Fibroblast of lung (primary cell): Measurements from ENCODE around the gene DGKE.

ENCODE experiments used
- EZH2 ChIP-seq: IDR thresholded peaks from 2 replicates; pipeline ENCODE4 v1.5.1; 2012; ENCODE audit warnings: low read length, control low read depth, mild to moderate bottlenecking; ENCODE audit errors: missing control alignments
- TF ChIP-seq, protein P1 (sequence below), 2 donors: IDR thresholded peaks in 1 of 2; conservative IDR thresholded peaks in 1 of 2; 1 replicate in 1 of 2; 2 replicates in 1 of 2; pipeline ENCODE4 v1.5.1; 2011 to 2012; ENCODE audit warnings: low read length in 2 of 2, control low read depth in 1 of 2, inconsistent platforms in 1 of 2, low read depth in 1 of 2, mild to moderate bottlenecking in 1 of 2

DNA sequence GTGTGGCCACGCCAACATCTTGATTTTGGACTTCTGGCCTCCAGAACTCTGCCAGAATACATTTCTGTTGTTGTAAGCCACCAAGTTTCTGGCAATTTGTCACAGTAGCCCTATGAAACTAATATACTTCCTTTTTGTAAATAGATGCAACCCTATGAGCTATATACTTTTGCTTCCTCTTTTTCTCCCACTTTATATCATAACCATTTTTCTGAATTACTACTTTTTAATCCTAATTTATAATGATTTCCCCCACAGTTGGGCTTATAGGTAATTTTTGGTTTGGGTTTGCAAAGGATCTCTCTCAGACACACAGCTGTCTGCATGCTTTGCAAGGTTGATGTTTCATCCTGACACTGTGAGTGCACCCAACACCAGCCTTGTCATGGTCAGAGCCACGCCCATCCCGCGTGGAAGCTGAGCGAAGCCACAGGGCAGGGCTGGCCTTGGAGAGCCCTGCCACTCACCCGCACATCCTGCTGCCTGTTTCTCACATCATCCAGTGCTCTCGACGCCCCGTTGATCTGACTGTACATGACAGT is 74.1 kb downstream of the DGKE start:
- TF ChIP-seq EZH2: no peak
- TF ChIP-seq, protein P1, sequence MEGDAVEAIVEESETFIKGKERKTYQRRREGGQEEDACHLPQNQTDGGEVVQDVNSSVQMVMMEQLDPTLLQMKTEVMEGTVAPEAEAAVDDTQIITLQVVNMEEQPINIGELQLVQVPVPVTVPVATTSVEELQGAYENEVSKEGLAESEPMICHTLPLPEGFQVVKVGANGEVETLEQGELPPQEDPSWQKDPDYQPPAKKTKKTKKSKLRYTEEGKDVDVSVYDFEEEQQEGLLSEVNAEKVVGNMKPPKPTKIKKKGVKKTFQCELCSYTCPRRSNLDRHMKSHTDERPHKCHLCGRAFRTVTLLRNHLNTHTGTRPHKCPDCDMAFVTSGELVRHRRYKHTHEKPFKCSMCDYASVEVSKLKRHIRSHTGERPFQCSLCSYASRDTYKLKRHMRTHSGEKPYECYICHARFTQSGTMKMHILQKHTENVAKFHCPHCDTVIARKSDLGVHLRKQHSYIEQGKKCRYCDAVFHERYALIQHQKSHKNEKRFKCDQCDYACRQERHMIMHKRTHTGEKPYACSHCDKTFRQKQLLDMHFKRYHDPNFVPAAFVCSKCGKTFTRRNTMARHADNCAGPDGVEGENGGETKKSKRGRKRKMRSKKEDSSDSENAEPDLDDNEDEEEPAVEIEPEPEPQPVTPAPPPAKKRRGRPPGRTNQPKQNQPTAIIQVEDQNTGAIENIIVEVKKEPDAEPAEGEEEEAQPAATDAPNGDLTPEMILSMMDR (conservative IDR thresholded peaks at IDR 0.05 in 1 of 2, IDR thresholded peaks at IDR 0.05 in 1 of 2; ENCODE audit: low read depth in 1 of 2, low read length in 2 of 2): no peak
